Effector CD8-positive, alpha-beta T cell (primary cell): ENCODE results near the gene SAMD10.
"Not testable (repeated sequence)": the region's sequence is repeated elsewhere in the genome, so short reads cannot be mapped to it uniquely, and the experiment has no call there.

Experiments used
- DNase-seq: peaks from one replicate; lab custom pipeline; 2025; lab: John Stamatoyannopoulos, UW

SAMD10 gene

GRCh38 chr20:63968928-63969760 lies 10.3 kb downstream of the SAMD10 start:
- no peak for DNase-seq

GRCh38 chr20:63968136-63968927 lies 11.1 kb downstream of the SAMD10 start:
- no peak for DNase-seq

- no peak for DNase-seq
These were observed 11.9 kb downstream of the SAMD10 start for GRCh38 chr20:63967330-63968135.

DNA sequence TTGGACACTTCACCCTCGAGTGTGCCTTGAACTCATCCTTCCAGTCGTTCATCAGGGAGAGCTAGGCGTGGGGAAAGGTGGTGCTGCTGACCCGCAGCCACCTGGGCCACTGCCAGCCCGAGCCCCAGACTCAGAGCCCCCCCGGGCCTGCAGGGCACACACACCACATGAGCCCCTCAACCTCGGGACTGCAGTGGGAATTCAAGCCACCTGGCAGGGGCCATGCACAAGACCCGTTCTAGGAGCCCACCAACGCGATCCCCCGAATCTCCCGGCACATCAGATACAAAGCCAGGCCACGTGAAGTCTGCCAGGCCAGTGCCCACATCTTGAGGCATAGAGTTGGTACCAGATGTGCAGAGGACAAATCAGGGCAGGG lies 12.5 kb downstream of the SAMD10 start:
- no peak for DNase-seq

DNA sequence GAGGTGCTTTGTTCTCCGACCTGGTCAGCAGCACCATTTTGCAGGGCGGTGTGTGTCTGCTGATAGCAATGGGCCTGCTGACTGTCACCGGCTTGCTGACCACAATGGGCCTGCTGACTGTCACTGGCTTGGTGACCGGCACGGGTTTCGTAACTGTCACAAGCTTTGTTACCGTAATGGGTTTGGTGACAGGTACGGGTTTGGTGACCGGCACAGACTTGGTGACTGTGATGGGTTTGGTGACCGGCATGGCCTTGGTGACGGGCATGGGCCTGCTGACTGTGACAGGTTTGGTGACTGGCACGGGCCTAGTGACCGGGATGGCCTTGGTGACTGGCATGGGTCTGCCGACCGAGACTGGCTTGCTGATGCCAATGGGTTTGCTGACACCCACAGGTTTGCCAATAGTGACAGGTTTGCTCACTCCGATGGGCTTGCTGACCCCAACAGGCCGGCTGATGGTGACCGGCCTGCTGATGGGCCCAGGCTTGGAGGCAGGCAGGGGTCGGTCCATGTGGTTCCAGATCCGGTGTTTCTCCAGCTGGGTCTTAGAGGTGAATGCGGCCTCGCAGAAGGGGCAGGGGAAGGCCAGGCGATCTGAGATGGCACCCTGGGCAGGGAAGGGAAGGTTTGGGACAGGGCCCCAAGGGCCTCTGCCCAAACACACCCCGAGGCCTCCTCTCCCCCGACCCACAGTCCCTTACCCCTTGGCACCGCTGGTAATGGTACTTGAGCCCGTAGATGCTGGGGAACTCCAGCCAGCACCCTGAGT lies 13.1 kb downstream of the SAMD10 start:
- no peak for DNase-seq

GRCh38 chr20:63964412-63964811 lies 15.0 kb downstream of the SAMD10 start:
- no peak for DNase-seq

GRCh38 chr20:63963784-63964301 lies 15.6 kb downstream of the SAMD10 start:
- DNase-seq, result no peak

DNA sequence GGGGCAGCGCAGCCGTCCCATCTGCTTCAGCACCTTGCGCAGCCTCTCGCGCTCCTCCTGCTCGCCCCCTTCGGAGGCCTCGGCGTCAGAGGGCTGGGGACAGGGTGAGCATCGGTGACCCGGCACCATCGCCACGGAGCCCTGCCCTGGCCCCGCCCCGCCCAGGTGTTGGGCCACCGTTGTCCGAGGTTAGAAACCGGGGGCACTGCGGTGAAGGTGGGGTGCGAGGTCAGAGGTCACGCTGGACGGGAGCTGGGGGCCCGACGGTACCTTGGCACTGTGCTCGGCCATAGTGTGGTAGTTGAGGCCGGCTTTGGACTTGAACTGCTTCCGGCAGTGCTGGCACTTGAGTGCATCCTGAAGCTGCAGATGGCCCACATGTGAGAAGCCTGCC lies 16.1 kb downstream of the SAMD10 start:
- no peak for DNase-seq

GRCh38 chr20:63962426-63963347 lies 16.8 kb downstream of the SAMD10 start:
- DNase-seq, result no peak

DNA sequence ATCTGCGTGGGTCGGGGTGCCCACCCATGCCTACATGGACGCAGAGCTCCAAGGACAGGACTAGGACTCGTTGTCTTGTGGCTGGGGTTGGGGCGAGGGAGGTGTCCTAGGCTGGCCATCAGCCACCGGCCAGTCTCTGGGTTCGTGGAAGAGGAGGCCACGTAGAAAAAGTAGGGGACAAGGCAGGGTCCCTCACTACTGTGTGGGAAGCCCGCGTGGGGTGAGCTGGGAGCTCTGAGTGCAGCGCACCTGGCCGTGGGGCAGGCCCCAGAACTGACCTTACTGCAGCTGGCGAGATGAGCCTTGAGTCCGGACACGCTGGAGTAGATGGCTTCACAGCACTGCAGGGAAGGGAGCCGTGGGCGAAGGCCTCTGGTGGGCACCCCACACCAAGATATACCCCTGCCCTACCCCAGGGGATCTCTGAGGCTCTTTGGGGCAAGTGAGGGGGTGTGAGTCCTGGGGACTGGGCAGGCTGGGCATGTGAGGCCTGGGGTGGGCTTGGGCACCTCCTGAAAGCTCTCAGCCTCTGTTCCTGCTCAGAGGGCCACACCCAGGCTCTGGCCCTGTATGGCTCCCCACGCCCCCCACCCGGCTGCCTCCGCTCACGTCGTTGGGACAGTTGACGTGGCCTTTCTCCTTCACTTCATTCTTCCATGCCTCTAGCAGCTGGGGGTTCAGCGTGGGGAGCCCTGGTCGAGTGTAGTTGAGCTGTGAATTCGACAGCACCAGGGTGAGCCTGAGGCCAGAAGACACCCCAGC lies 17.6 kb downstream of the SAMD10 start:
- no peak for DNase-seq

GRCh38 chr20:63960654-63961621 lies 18.5 kb downstream of the SAMD10 start:
- DNase-seq, result not testable (repeated sequence)

DNA sequence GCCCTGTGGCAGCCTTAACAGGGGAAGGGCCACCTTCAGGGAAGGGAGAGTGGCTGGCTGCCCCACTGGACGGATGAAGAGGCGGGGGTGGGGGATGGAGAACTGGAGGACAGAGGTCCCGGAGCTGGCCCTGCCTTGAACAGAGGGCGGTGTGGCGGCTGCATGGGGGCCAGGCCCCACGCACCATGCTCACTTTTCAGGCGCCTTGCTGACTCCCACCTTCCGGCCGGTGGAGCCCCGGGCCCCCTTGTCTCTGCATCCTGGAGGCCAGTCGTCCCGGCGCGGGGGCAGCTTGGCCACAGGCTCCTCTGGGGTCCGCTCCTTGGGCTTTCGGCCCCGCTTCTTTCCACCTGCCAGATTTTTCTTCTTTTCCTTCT lies 19.8 kb downstream of the SAMD10 start:
- DNase-seq, result no peak

- no peak for DNase-seq
These were observed 20.3 kb downstream of the SAMD10 start for GRCh38 chr20:63958964-63959698.

DNA sequence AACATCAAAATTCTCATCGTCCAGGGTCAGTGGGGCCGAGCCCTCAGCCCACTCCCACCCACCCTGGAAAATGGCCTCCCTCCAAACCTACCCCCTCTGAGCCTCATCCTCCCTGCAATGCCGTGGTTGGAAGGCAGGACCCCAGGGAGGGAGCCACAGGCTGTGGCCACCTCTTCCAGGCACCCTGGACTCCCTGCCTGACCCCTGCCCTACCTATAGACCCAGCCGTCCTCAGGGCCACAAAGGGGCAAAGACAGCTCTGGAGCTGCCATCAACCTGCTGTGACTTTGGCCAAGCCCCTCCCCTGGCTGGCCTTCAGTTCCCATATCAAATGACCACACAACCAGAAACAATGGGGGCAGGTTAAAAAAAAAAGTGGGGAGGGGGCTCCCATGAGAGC lies 21.0 kb downstream of the SAMD10 start:
- no peak for DNase-seq

- no peak for DNase-seq
These were observed 21.6 kb downstream of the SAMD10 start for GRCh38 chr20:63957690-63958441.

GRCh38 chr20:63957004-63957689 lies 22.3 kb downstream of the SAMD10 start:
- DNase-seq, result peak; percentile 20
